Breast epithelium (tissue), 4 donors: ENCODE data around the gene TNK2. TPM values are rescaled to one million over a fixed set of nuclear protein-coding genes. Genes with fewer than 3 reads are reported as not detected.
A peak's percentile ranks its signal among the peaks of the same experiment; 100 is the strongest.

Experiments used
- DNase-seq, 2 donors: peaks; one replicate each; pipeline ENCODE4 v3.0.0-alpha.2; 2019; ENCODE audit warnings: low spot score in 2 of 2
- H3K27ac ChIP-seq, 2 donors: fragments of 200-600 bp; sonication (generic) in 1 of 2; one replicate each; pipeline ENCODE4 v1.5.1; 2016 to 2019; ENCODE audit warnings: mild to moderate bottlenecking in 1 of 2
- H3K27me3 ChIP-seq, 2 donors: fragments of 200-600 bp; sonication (generic) in 1 of 2; one replicate each; pipeline versions ENCODE4 v1.5.1 to v1.6.0; 2017 to 2019; ENCODE audit warnings: control low read depth in 1 of 2, mild to moderate bottlenecking in 1 of 2
- H3K36me3 ChIP-seq: fragments of 200-600 bp; one replicate; pipeline ENCODE4 v1.5.1; 2019
- H3K4me1 ChIP-seq, 2 donors: fragments of 200-600 bp; sonication (generic); one replicate each; pipeline ENCODE4 v1.5.1; 2016 to 2019; ENCODE audit warnings: control low read depth in 1 of 2
- H3K4me3 ChIP-seq, 3 donors: fragments of 200-600 bp; sonication (generic); 1 replicate in 2 of 3; 2 replicates in 1 of 3; pipeline ENCODE4 v1.5.1; 2016 to 2019; ENCODE audit warnings: mild to moderate bottlenecking in 3 of 3, moderate library complexity in 2 of 3
- H3K9me3 ChIP-seq, 2 donors: fragments of 200-600 bp; sonication (generic) in 1 of 2; one replicate each; pipeline ENCODE4 v1.5.1; 2016 to 2019; ENCODE audit warnings: control low read depth in 1 of 2
- POLR2A ChIP-seq: fragments of 450-650 bp; IDR thresholded peaks from one replicate; pipeline ENCODE4 v1.6.1; 2016; ENCODE audit warnings: antibody characterized with exemption, mild to moderate bottlenecking, moderate library complexity
- POLR2AphosphoS5 ChIP-seq, 3 donors: sonication (generic); formaldehyde crosslinking; IDR thresholded peaks; one replicate each; pipeline ENCODE4 v1.6.1; 2017; ENCODE audit warnings: antibody characterized with exemption in 3 of 3
- intact Hi-C: fragments of 100-400 bp; cut with DNase I; formaldehyde crosslinking; loops from one replicate; pipeline ENCODE4 v1.15.1; 2023; ENCODE audit warnings: low total_unique reads
- total RNA-seq, 3 donors: library from RNA; depleted of rRNA; stranded (reverse); fragments of >200 nt; gene quantifications; one replicate each; pipeline ENCODE4 v1.1.0, GENCODE V29; 2016
- TF ChIP-seq, protein P1 (sequence below), 3 donors: fragments of 450-650 bp; IDR thresholded peaks; one replicate each; pipeline ENCODE4 v1.5.1; 2016 to 2017; ENCODE audit warnings: antibody characterized with exemption in 3 of 3, mild to moderate bottlenecking in 3 of 3, moderate library complexity in 3 of 3

The TNK2 gene
- total RNA-seq, 3 donors from 2014 or later: 13.1 to 28.7 (median 24.9) TPM

- TF ChIP-seq POLR2A: no peak
- intact Hi-C loops: no loop called here
- Histone ChIP-seq H3K36me3 (no peaks in the 10 kb centered on the region), H3K27me3 (no peaks in the 10 kb centered on the region), H3K4me1 (peaks cover 7 to 20% of the 10 kb centered on the region in 2 donors), H3K4me3 (peak overlapping the region in 2 of 3 donors; percentile 79 to 94), H3K27ac (peak overlapping the region; percentile 83 to 90), H3K9me3 (no peaks in the 10 kb centered on the region)
- DNase-seq: no peak
These were observed 2.1 kb upstream of the TNK2 start for GRCh38 chr3:195910499-195910845.

- Histone ChIP-seq H3K9me3 (no peaks in the 10 kb centered on the region), H3K4me3 (peak overlapping the region; percentile 56 to 94 (median 79)), H3K27me3 (no peaks in the 10 kb centered on the region), H3K4me1 (peaks cover 7 to 15% of the 10 kb centered on the region in 2 donors), H3K36me3 (no peaks in the 10 kb centered on the region), H3K27ac (peak overlapping the region; percentile 83 to 90)
- TF ChIP-seq, protein P1, sequence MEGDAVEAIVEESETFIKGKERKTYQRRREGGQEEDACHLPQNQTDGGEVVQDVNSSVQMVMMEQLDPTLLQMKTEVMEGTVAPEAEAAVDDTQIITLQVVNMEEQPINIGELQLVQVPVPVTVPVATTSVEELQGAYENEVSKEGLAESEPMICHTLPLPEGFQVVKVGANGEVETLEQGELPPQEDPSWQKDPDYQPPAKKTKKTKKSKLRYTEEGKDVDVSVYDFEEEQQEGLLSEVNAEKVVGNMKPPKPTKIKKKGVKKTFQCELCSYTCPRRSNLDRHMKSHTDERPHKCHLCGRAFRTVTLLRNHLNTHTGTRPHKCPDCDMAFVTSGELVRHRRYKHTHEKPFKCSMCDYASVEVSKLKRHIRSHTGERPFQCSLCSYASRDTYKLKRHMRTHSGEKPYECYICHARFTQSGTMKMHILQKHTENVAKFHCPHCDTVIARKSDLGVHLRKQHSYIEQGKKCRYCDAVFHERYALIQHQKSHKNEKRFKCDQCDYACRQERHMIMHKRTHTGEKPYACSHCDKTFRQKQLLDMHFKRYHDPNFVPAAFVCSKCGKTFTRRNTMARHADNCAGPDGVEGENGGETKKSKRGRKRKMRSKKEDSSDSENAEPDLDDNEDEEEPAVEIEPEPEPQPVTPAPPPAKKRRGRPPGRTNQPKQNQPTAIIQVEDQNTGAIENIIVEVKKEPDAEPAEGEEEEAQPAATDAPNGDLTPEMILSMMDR (IDR thresholded peaks at IDR 0.05): no peak
- TF ChIP-seq POLR2A (no peak), POLR2AphosphoS5 (IDR thresholded peaks at IDR 0.05) (peak in 1 of 3 donors; percentile 41)
- DNase-seq: peak; percentile 77 to 81
- intact Hi-C loops: no loop called here
These were observed 1.5 kb upstream of the TNK2 start for GRCh38 chr3:195909644-195910498.

GRCh38 chr3:195908694-195909581, 587 bp upstream of the TNK2 start:
- Histone ChIP-seq H3K4me3 (peak overlapping the region; percentile 56 to 94 (median 79)), H3K9me3 (no peaks in the 10 kb centered on the region), H3K27ac (peak overlapping the region; percentile 81 to 90), H3K27me3 (no peaks in the 10 kb centered on the region), H3K4me1 (peaks cover 7 to 10% of the 10 kb centered on the region in 2 donors), H3K36me3 (no peaks in the 10 kb centered on the region)
- intact Hi-C loops: no loop called here
- DNase-seq: no peak
- no peak for TF ChIP-seq POLR2AphosphoS5 (IDR thresholded peaks at IDR 0.05)

- no peaks in the 10 kb centered on the region for H3K36me3 ChIP-seq
- no peak for DNase-seq
These were observed 742 bp downstream of the TNK2 start for GRCh38 chr3:195907684-195907933.

DNA sequence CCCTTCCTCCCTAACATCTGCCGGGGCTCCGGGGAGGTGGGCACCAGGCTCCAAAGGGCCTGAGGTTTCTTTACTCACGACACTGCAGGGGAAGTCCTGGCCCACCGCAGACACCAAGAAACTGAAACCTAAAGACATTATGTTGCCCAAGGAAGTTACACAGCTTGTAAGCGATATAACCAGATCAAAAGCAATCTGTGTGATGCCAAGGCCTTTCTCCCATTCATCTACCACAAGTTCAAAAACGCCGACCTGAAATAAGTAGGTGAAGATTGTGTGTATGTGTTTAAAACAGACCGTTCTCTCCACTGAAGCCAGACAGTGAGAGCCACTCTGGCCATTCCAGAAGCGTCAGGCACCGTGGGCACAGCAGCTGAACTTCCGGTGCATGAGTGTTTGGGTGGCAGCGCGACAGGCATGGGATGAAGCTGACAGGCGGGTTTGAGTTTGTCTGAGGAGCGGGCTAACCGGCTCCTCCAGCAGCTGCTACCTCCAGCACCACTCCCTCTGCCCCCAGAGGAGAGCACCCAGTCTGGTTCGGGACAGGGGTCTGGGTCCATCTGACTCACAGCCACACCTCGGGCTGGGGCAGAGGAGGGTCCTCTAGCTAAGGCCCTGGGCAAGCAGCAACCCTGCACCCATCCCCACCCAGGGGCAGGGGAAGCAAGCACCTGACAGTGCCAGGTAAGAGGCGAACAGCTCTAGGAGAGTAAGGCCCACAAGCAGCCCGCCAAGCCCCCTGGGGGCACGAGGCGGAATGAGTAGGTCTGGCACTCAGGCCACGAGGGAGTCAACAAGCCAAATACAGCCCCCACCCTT, 1.3 kb downstream of the TNK2 start:
- TF ChIP-seq, protein P1 (IDR thresholded peaks at IDR 0.05): no peak
- peak in 1 of 3 donors; percentile 36 for TF ChIP-seq POLR2AphosphoS5 (IDR thresholded peaks at IDR 0.05)
- Histone ChIP-seq H3K9me3 (no peaks in the 10 kb centered on the region), H3K36me3 (no peaks in the 10 kb centered on the region), H3K4me1 (peaks cover 7 to 10% of the 10 kb centered on the region in 2 donors), H3K27ac (peak overlapping the region; percentile 81 to 90), H3K27me3 (no peaks in the 10 kb centered on the region), H3K4me3 (peak overlapping the region; percentile 56 to 94 (median 79))
- intact Hi-C loops: no loop called here
- peak in 1 of 2 donors; percentile 77 for DNase-seq

More at GRCh38 chr3:195907684-195907933, 742 bp downstream of the TNK2 start:
- Histone ChIP-seq H3K4me3 (peak overlapping the region; percentile 56 to 94 (median 79)), H3K9me3 (no peaks in the 10 kb centered on the region), H3K27me3 (no peaks in the 10 kb centered on the region), H3K27ac (peak overlapping the region; percentile 81 to 90), H3K4me1 (peaks cover 7 to 10% of the 10 kb centered on the region in 2 donors)
- TF ChIP-seq POLR2A: no peak
- TF ChIP-seq, protein P1 (IDR thresholded peaks at IDR 0.05): no peak
- TF ChIP-seq POLR2AphosphoS5 (IDR thresholded peaks at IDR 0.05): no peak
- intact Hi-C loops: no loop called here
